Endothelial cell of umbilical vein (primary cell): ENCODE data around the gene B3GNT3. TPM values are rescaled to one million over a fixed set of nuclear protein-coding genes. Genes with fewer than 3 reads are reported as not detected.

ENCODE experiments used
- BruUV-seq: library from RNA; stranded (reverse); fragments of 400-500 nt; replicated peaks from 2 replicates; lab custom pipeline; 2021; lab: Mats Ljungman, UMichigan
- CTCF ChIA-PET: fragments of 300-600, 350-600 bp; sonication (Branson Sonifier 250); formaldehyde crosslinking; loops from one replicate; lab custom pipeline; 2021; ENCODE audit warnings: antibody characterized with exemption, inconsistent platforms; lab: Charles Lee
- POLR2A ChIA-PET: fragments of 300-600, 350-600 bp; sonication (Branson Sonifier 250); formaldehyde crosslinking; loops from one replicate; lab custom pipeline; 2021; ENCODE audit warnings: antibody characterized with exemption, inconsistent platforms; lab: Charles Lee
- DNase-seq: peaks from one replicate; pipeline ENCODE4 v3.0.0-alpha.2; 2011; ENCODE audit warnings: low read depth, low spot score
- FAIRE-seq: peaks from 2 replicates; lab custom pipeline; 2011; peaks lifted over from hg19 to GRCh38; lab: Jason Lieb, UNC
- H2AFZ ChIP-seq: 2 replicates; pipeline ENCODE4 v1.6.0; 2012; ENCODE audit warnings: low read depth, low read length, control low read depth, inconsistent platforms
- H3K27ac ChIP-seq: 2 replicates; pipeline ENCODE4 v1.5.1; 2011; ENCODE audit warnings: low read depth, mild to moderate bottlenecking, control low read depth, low read length, moderate library complexity; ENCODE audit not compliant: insufficient read depth
- H3K27me3 ChIP-seq, 2 experiments: 2 replicates each; pipeline versions ENCODE4 v1.6.0 to v1.6.1; 2011; ENCODE audit warnings: low read length in 2 of 2, mixed read lengths in 1 of 2; ENCODE audit not compliant: control insufficient read depth in 2 of 2, insufficient read depth in 2 of 2
- H3K36me3 ChIP-seq, 2 experiments: 2 replicates in 1 of 2; 3 replicates in 1 of 2; pipeline ENCODE4 v1.5.1; 2011; ENCODE audit warnings: low read length in 2 of 2, mild to moderate bottlenecking in 1 of 2, moderate library complexity in 1 of 2; ENCODE audit not compliant: control insufficient read depth in 2 of 2, insufficient read depth in 2 of 2; ENCODE audit errors: extremely low read depth in 1 of 2
- H3K4me1 ChIP-seq: 3 replicates; pipeline ENCODE4 v1.5.1; 2011; ENCODE audit warnings: mild to moderate bottlenecking, low read length; ENCODE audit not compliant: control insufficient read depth, insufficient read depth; ENCODE audit errors: extremely low read depth
- H3K4me2 ChIP-seq: 2 replicates; pipeline ENCODE4 v1.6.1; 2011; ENCODE audit warnings: low read length, control low read depth, mixed read lengths; ENCODE audit not compliant: insufficient read depth
- H3K4me3 ChIP-seq, 3 experiments: fragments of 200-600 bp in 1 of 3; sonication (generic), shearing (Covaris generic) in 1 of 3; replicated peaks in 1 of 3; 2 replicates each; pipeline ENCODE4 v1.5.1; 2011 to 2016; ENCODE audit warnings: control low read depth in 3 of 3, low read length in 3 of 3, mild to moderate bottlenecking in 2 of 3, inconsistent platforms in 1 of 3, low read depth in 1 of 3, moderate library complexity in 1 of 3; ENCODE audit not compliant: insufficient read depth in 1 of 3
- H3K79me2 ChIP-seq: 2 replicates; pipeline ENCODE4 v1.6.0; 2012; ENCODE audit warnings: low read length, inconsistent platforms; ENCODE audit not compliant: control insufficient read depth, insufficient read depth
- H3K9ac ChIP-seq: replicated peaks from 2 replicates; pipeline ENCODE3; 2011; ENCODE audit warnings: low read length, control low read depth; ENCODE audit not compliant: insufficient read depth; ENCODE audit errors: extremely low read depth
- H3K9me1 ChIP-seq: replicated peaks from 3 replicates; pipeline ENCODE4 v1.6.0; 2011; ENCODE audit warnings: mild to moderate bottlenecking, low read length; ENCODE audit not compliant: control insufficient read depth, insufficient read depth; ENCODE audit errors: extremely low read depth
- H3K9me3 ChIP-seq: replicated peaks from 2 replicates; pipeline ENCODE4 v1.5.1; 2012; ENCODE audit warnings: low read length, inconsistent platforms; ENCODE audit not compliant: control insufficient read depth, insufficient read depth
- H4K20me1 ChIP-seq: replicated peaks from 2 replicates; pipeline ENCODE3; 2011; ENCODE audit warnings: mild to moderate bottlenecking, low read length; ENCODE audit not compliant: control insufficient read depth, insufficient read depth; ENCODE audit errors: extremely low read depth
- EZH2 ChIP-seq: IDR thresholded peaks from 2 replicates; pipeline ENCODE4 v1.6.1; 2012; ENCODE audit warnings: borderline replicate concordance, low read depth, mild to moderate bottlenecking, moderate library complexity, low read length, inconsistent platforms; ENCODE audit not compliant: severe bottlenecking
- FOS ChIP-seq: IDR thresholded peaks from 2 replicates; pipeline ENCODE4 v1.6.1; 2011; ENCODE audit warnings: mild to moderate bottlenecking, low read length, moderate library complexity, borderline replicate concordance; ENCODE audit not compliant: insufficient read depth
- GATA2 ChIP-seq: IDR thresholded peaks from 2 replicates; pipeline ENCODE4 v1.7.0; 2011; ENCODE audit warnings: low read depth, mild to moderate bottlenecking, moderate library complexity, mixed read lengths, low read length; ENCODE audit not compliant: insufficient read length, insufficient read depth
- JUN ChIP-seq: IDR thresholded peaks from 2 replicates; pipeline ENCODE4 v1.6.1; 2011; ENCODE audit warnings: borderline replicate concordance, low read depth; ENCODE audit not compliant: insufficient read length, insufficient read depth
- MAX ChIP-seq: IDR thresholded peaks from 2 replicates; pipeline ENCODE4 v1.6.1; 2011; ENCODE audit not compliant: insufficient read depth, insufficient read length
- MYC ChIP-seq: IDR thresholded peaks from one replicate; pipeline ENCODE4 v1.6.1; 2011; ENCODE audit warnings: mild to moderate bottlenecking, low read depth, low read length
- POLR2A ChIP-seq: IDR thresholded peaks from 2 replicates; pipeline ENCODE4 v1.6.1; 2012; ENCODE audit warnings: low read depth, mild to moderate bottlenecking, control low read depth, low read length
- POLR2AphosphoS5 ChIP-seq: IDR thresholded peaks from 2 replicates; pipeline ENCODE4 v1.6.1; 2012; ENCODE audit warnings: low read depth, mild to moderate bottlenecking, control low read depth, low read length, moderate library complexity; ENCODE audit not compliant: insufficient read depth
- dilution Hi-C: fragments of 300-500 bp; cut with MboI; formaldehyde crosslinking; loops from one replicate; pipeline ENCODE4 v1.15.0; 2019; ENCODE audit warnings: low sequenced_read_pairs; ENCODE audit not compliant: extremely low pct_ligation_motif_present
- intact Hi-C: fragments of 100-400 bp; cut with micrococcal nuclease; formaldehyde crosslinking; loops from one replicate; pipeline ENCODE4 v1.10.0; 2022
- polyA plus RNA-seq, 4 experiments: library from polyadenylated mRNA; depleted of rRNA in 3 of 4; stranded (reverse) in 3 of 4; unstranded in 1 of 4; fragments of >200 nt; gene quantifications; 2 replicates each; pipeline versions ENCODE4 v1.2.1 to v1.2.3, GENCODE V29; 2011 to 2012; ENCODE audit warnings: missing spikeins in 1 of 4
- total RNA-seq: library from RNA; stranded (reverse); gene quantifications from 2 replicates; pipeline ENCODE4 v1.2.3, GENCODE V29; 2021
- TF ChIP-seq, protein P1 (sequence below), 2 donors: IDR thresholded peaks; 1 replicate in 1 of 2; 2 replicates in 1 of 2; pipeline ENCODE4 v1.5.1; 2011; ENCODE audit warnings: low read length in 2 of 2, mild to moderate bottlenecking in 2 of 2, moderate library complexity in 2 of 2, control low read depth in 1 of 2, inconsistent platforms in 1 of 2, low read depth in 1 of 2; ENCODE audit not compliant: insufficient read depth in 1 of 2; ENCODE audit errors: extremely low read depth in 1 of 2

The B3GNT3 gene
- total and polyA plus RNA-seq, 2 donors (not counting 3 experiments of a cell fraction or from before 2014, with no cell fraction given) = 0.10 TPM; not detected in 1

DNA sequence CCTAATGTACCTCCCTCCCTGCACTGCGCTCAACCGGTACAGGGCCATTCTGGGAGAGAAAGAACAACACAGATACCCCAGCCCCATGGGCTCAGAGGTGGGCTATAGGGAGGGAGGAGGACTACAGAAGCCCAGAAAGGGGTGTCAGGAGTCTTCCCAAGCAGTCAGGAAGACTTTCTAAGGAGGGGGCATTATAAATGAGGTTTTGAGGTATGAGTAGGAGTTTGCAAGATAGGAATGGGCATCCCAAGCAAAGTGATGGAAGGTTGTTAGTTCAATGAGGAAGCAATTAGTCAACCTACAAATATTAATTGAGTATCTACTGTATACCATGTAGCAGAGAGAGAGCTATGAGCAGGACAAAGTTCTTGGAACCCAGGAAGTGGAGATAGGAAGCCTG is 6.3 kb upstream of the B3GNT3 start:
- Histone ChIP-seq H3K4me1 (no peaks in the 10 kb centered on the region), H3K27ac (no peak overlapping the region), H3K9me3 (no peaks in the 10 kb centered on the region), H2AFZ (no peak overlapping the region), H3K9me1 (no peaks in the 10 kb centered on the region), H3K79me2 (no peaks in the 10 kb centered on the region), H3K36me3 (no peaks in the 10 kb centered on the region), H3K9ac (no peak overlapping the region), H4K20me1 (no peaks in the 10 kb centered on the region), H3K4me2 (no peak overlapping the region), H3K4me3 (no peak overlapping the region), H3K27me3 (peaks cover 0 to 1% of the 10 kb centered on the region in 2 experiments)
- no TSS peak for BruUV-seq
- intact Hi-C loops = no loop called here
- no peak for DNase-seq
- TF ChIP-seq JUN = no peak
- no peak for TF ChIP-seq MAX
- TF ChIP-seq, protein P1, sequence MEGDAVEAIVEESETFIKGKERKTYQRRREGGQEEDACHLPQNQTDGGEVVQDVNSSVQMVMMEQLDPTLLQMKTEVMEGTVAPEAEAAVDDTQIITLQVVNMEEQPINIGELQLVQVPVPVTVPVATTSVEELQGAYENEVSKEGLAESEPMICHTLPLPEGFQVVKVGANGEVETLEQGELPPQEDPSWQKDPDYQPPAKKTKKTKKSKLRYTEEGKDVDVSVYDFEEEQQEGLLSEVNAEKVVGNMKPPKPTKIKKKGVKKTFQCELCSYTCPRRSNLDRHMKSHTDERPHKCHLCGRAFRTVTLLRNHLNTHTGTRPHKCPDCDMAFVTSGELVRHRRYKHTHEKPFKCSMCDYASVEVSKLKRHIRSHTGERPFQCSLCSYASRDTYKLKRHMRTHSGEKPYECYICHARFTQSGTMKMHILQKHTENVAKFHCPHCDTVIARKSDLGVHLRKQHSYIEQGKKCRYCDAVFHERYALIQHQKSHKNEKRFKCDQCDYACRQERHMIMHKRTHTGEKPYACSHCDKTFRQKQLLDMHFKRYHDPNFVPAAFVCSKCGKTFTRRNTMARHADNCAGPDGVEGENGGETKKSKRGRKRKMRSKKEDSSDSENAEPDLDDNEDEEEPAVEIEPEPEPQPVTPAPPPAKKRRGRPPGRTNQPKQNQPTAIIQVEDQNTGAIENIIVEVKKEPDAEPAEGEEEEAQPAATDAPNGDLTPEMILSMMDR (IDR thresholded peaks at IDR 0.05; ENCODE audit: extremely low read depth in 1 of 2, insufficient read depth in 1 of 2, low read depth in 1 of 2, low read length in 2 of 2) = no peak
- TF ChIP-seq EZH2 = no peak
- TF ChIP-seq MYC = no peak
- no peak for TF ChIP-seq POLR2AphosphoS5
- no peak for TF ChIP-seq GATA2
- no peak for TF ChIP-seq POLR2A
- no peak for TF ChIP-seq FOS
- CTCF ChIA-PET = no interaction called here
- FAIRE-seq = no peak
- POLR2A ChIA-PET = no interaction called here
- dilution Hi-C loops = no loop called here
